ENCODE measurements around the gene PTPRN2.

PTPRN2 gene

GRCh38 chr7:158094671-158095226 lies 492.9 kb downstream of the PTPRN2 start:
- no peak overlapping the region for H3K27ac ChIP-seq
- H3K79me2 ChIP-seq = no peaks in the 10 kb centered on the region
- no peaks in the 10 kb centered on the region for H3K36me3 ChIP-seq (ENCODE audit: control insufficient read depth, insufficient read depth, low read length)
- H3K9me3 ChIP-seq (ENCODE audit: control insufficient read depth, low read length) = no peaks in the 10 kb centered on the region
- H3K27me3 ChIP-seq (ENCODE audit: control insufficient read depth, insufficient read depth, low read length) = no peaks in the 10 kb centered on the region
- H3K4me2 ChIP-seq (ENCODE audit: low read length) = no peak overlapping the region
- no peak overlapping the region for H2AFZ ChIP-seq
- no peak overlapping the region for H3K9ac ChIP-seq
- no peak overlapping the region for H3K4me3 ChIP-seq (ENCODE audit: low read depth, low read length)
- TF ChIP-seq CTCF (IDR thresholded peaks at IDR 0.05) = no peak
- no peaks in the 10 kb centered on the region for H3K4me1 ChIP-seq

DNA sequence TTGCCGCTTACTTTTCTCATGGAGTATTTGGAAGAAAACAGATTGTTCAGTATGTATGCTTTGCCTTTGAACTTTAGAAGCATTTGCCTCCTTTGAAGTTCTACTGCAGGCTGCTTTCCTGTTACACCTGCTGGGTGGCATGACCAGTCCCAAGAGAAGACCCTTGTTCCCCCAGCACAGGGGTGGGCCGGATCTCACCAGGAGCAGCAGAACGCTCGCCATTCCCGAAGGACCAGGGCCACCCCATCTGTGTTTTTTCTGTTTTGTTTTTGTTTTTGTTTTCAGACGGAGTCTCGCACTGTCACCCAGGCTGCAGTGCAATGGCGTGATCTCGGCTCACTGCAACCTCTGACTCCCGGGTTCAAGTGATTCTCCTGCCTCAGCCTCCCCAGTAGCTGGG lies 493.6 kb downstream of the PTPRN2 start:
- Histone ChIP-seq H3K4me2 (ENCODE audit: low read length) (no peak overlapping the region), H3K79me2 (no peaks in the 10 kb centered on the region), H3K4me1 (no peaks in the 10 kb centered on the region), H2AFZ (no peak overlapping the region), H3K36me3 (ENCODE audit: control insufficient read depth, insufficient read depth, low read length) (no peaks in the 10 kb centered on the region), H3K27me3 (ENCODE audit: control insufficient read depth, insufficient read depth, low read length) (no peaks in the 10 kb centered on the region), H3K4me3 (ENCODE audit: low read depth, low read length) (no peak overlapping the region), H3K9me3 (ENCODE audit: control insufficient read depth, low read length) (no peaks in the 10 kb centered on the region), H3K9ac (no peak overlapping the region), H3K27ac (no peak overlapping the region)
- no peak for TF ChIP-seq CTCF (IDR thresholded peaks at IDR 0.05)

GRCh38 chr7:158093156-158093796 lies 494.3 kb downstream of the PTPRN2 start:
- no peaks in the 10 kb centered on the region for H3K9me3 ChIP-seq (ENCODE audit: control insufficient read depth, low read length)
- no peaks in the 10 kb centered on the region for H3K79me2 ChIP-seq
- no peak overlapping the region for H3K27ac ChIP-seq
- H3K4me1 ChIP-seq = no peaks in the 10 kb centered on the region
- H3K4me3 ChIP-seq (ENCODE audit: low read depth, low read length) = no peak overlapping the region
- H3K9ac ChIP-seq = no peak overlapping the region
- no peak overlapping the region for H2AFZ ChIP-seq
- TF ChIP-seq CTCF (IDR thresholded peaks at IDR 0.05) = no peak
- H3K4me2 ChIP-seq (ENCODE audit: low read length) = no peak overlapping the region
- H3K27me3 ChIP-seq (ENCODE audit: control insufficient read depth, insufficient read depth, low read length) = no peaks in the 10 kb centered on the region
- no peaks in the 10 kb centered on the region for H3K36me3 ChIP-seq (ENCODE audit: control insufficient read depth, insufficient read depth, low read length)

GRCh38 chr7:158087196-158087595 lies 500.4 kb downstream of the PTPRN2 start:
- H3K27ac ChIP-seq = no peak overlapping the region
- no peaks in the 10 kb centered on the region for H3K79me2 ChIP-seq
- no peak overlapping the region for H3K4me2 ChIP-seq (ENCODE audit: low read length)
- no peak overlapping the region for H3K4me3 ChIP-seq (ENCODE audit: low read depth, low read length)
- H3K27me3 ChIP-seq (ENCODE audit: control insufficient read depth, insufficient read depth, low read length) = no peaks in the 10 kb centered on the region
- H3K36me3 ChIP-seq (ENCODE audit: control insufficient read depth, insufficient read depth, low read length) = no peaks in the 10 kb centered on the region
- H3K9me3 ChIP-seq (ENCODE audit: control insufficient read depth, low read length) = no peaks in the 10 kb centered on the region
- H3K9ac ChIP-seq = no peak overlapping the region
- H2AFZ ChIP-seq = no peak overlapping the region
- H3K4me1 ChIP-seq = no peaks in the 10 kb centered on the region
- no peak for TF ChIP-seq CTCF (IDR thresholded peaks at IDR 0.05)

Measured in parathyroid adenoma (tissue), 2 donors.